Measurements from ENCODE around the gene PITPNM3.

DNA sequence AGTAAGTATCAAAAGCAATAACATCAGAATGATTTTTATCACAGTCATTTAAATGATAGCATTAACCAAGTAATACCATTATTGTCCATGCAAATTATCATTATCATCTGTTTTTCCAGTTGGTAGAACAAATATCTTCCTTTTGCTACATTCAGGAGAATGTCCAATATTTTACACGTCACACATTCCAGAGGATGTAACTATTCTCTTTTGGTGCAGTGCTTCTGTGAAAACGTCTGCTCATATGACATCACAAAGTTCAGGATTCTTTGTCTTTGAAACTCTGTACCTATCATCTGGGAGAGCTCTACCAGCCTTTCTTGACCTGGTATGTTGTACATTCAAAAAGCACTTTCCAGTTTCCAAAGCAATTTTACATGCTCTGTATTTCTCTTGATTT, 40.2 kb upstream of the PITPNM3 start:
- no peak for TF ChIP-seq YY1 (IDR thresholded peaks at IDR 0.05; ENCODE audit: extremely low read depth, insufficient replicate concordance, low read depth, low read length)
- TF ChIP-seq POLR2A (IDR thresholded peaks at IDR 0.05; ENCODE audit: borderline replicate concordance, extremely low read depth, insufficient read depth, insufficient read length), result no peak
- TF ChIP-seq, protein P1, sequence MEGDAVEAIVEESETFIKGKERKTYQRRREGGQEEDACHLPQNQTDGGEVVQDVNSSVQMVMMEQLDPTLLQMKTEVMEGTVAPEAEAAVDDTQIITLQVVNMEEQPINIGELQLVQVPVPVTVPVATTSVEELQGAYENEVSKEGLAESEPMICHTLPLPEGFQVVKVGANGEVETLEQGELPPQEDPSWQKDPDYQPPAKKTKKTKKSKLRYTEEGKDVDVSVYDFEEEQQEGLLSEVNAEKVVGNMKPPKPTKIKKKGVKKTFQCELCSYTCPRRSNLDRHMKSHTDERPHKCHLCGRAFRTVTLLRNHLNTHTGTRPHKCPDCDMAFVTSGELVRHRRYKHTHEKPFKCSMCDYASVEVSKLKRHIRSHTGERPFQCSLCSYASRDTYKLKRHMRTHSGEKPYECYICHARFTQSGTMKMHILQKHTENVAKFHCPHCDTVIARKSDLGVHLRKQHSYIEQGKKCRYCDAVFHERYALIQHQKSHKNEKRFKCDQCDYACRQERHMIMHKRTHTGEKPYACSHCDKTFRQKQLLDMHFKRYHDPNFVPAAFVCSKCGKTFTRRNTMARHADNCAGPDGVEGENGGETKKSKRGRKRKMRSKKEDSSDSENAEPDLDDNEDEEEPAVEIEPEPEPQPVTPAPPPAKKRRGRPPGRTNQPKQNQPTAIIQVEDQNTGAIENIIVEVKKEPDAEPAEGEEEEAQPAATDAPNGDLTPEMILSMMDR (IDR thresholded peaks at IDR 0.05 in 2 of 3, conservative IDR thresholded peaks at IDR 0.05 in 1 of 3; ENCODE audit: borderline replicate concordance in 1 of 3, insufficient read depth in 1 of 3, low read depth in 2 of 3, low read length in 2 of 3), result no peak
- TF ChIP-seq SIN3A (IDR thresholded peaks at IDR 0.05; ENCODE audit: low read depth), result no peak
- TF ChIP-seq ZNF274 (IDR thresholded peaks at IDR 0.05; ENCODE audit: low read depth, low read length), result no peak
- no peak for TF ChIP-seq EZH2phosphoT487 (IDR thresholded peaks at IDR 0.05; ENCODE audit: borderline replicate concordance)
- TF ChIP-seq, protein P2, sequence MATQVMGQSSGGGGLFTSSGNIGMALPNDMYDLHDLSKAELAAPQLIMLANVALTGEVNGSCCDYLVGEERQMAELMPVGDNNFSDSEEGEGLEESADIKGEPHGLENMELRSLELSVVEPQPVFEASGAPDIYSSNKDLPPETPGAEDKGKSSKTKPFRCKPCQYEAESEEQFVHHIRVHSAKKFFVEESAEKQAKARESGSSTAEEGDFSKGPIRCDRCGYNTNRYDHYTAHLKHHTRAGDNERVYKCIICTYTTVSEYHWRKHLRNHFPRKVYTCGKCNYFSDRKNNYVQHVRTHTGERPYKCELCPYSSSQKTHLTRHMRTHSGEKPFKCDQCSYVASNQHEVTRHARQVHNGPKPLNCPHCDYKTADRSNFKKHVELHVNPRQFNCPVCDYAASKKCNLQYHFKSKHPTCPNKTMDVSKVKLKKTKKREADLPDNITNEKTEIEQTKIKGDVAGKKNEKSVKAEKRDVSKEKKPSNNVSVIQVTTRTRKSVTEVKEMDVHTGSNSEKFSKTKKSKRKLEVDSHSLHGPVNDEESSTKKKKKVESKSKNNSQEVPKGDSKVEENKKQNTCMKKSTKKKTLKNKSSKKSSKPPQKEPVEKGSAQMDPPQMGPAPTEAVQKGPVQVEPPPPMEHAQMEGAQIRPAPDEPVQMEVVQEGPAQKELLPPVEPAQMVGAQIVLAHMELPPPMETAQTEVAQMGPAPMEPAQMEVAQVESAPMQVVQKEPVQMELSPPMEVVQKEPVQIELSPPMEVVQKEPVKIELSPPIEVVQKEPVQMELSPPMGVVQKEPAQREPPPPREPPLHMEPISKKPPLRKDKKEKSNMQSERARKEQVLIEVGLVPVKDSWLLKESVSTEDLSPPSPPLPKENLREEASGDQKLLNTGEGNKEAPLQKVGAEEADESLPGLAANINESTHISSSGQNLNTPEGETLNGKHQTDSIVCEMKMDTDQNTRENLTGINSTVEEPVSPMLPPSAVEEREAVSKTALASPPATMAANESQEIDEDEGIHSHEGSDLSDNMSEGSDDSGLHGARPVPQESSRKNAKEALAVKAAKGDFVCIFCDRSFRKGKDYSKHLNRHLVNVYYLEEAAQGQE (IDR thresholded peaks at IDR 0.05; ENCODE audit: low read depth), result no peak
- TF ChIP-seq SP1 (IDR thresholded peaks at IDR 0.05; ENCODE audit: low read depth), result no peak
- no peak for TF ChIP-seq ZFX (IDR thresholded peaks at IDR 0.05)
- TF ChIP-seq RAD21 (IDR thresholded peaks at IDR 0.05; ENCODE audit: low read depth), result no peak

Data from HCT116 (cell line).